ENCODE results near the gene STUM.

The STUM gene

DNA sequence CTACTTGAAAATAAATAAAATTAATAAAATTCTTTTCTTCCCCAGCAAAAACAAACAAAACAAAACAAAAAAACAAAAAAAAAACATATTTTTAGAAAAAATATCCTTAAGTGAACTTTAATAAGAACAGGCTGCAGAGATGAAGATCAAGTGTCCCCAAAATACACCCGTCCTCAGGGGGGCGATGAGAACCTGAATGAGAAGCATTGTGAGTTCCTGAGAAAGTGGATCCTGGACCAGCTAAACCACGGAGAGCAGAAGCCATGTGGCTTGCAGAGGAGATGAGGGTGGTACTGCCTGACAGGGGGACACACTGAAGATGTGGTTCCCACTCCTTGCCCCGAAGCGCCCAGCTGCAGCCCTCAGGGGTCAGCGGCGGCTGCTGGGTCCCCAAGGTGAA lies 101.2 kb downstream of the STUM start:
- Histone ChIP-seq H2AK5ac (ENCODE audit: low read depth, low read length) (no peak overlapping the region), H3K4me2 (ENCODE audit: insufficient read depth, low read length, poor library complexity, severe bottlenecking) (no peak overlapping the region), H3K36me3 (replicated peaks in 1 of 2; ENCODE audit: control insufficient read depth in 2 of 2, insufficient read depth in 2 of 2, low read length in 2 of 2) (peaks cover 12 to 21% of the 10 kb centered on the region in 2 donors), H3K27me3 (ENCODE audit: control insufficient read depth in 3 of 3, insufficient read depth in 3 of 3, low read depth in 1 of 3, low read length in 3 of 3) (peaks cover 0 to 3% (median 0%) of the 10 kb centered on the region in 3 experiments), H2BK5ac (ENCODE audit: low read length) (no peak overlapping the region), H3K9ac (ENCODE audit: low read depth, low read length, poor library complexity) (no peak overlapping the region), H3K14ac (ENCODE audit: low read length) (no peak overlapping the region), H3K18ac (ENCODE audit: low read length) (no peak overlapping the region), H3K79me1 (ENCODE audit: low read depth, low read length) (no peaks in the 10 kb centered on the region), H3K9me3 (replicated peaks in 1 of 2; ENCODE audit: control insufficient read depth in 2 of 2, insufficient read depth in 1 of 2, low read depth in 1 of 2, low read length in 2 of 2) (peaks cover 0 to 4% of the 10 kb centered on the region in 2 donors), H3K27ac (replicated peaks; ENCODE audit: low read length) (no peak overlapping the region), H2AFZ (ENCODE audit: low read length) (no peak overlapping the region), H2BK15ac (ENCODE audit: low read length) (no peak overlapping the region), H4K8ac (ENCODE audit: low read depth, low read length) (no peak overlapping the region), H4K91ac (ENCODE audit: low read depth, low read length, poor library complexity) (no peak overlapping the region), H2BK120ac (ENCODE audit: low read depth, low read length) (no peak overlapping the region), H3K23ac (ENCODE audit: low read depth, low read length, poor library complexity) (no peak overlapping the region), H3K4ac (ENCODE audit: low read length) (no peak overlapping the region), H2BK12ac (ENCODE audit: low read length) (no peak overlapping the region), H3K4me3 (ENCODE audit: low read length in 2 of 2) (no peak overlapping the region), H3K4me1 (ENCODE audit: control insufficient read depth in 2 of 2, insufficient read depth in 1 of 2, low read depth in 1 of 2, low read length in 2 of 2) (peaks cover 17 to 31% of the 10 kb centered on the region in 2 donors)
- DNase-seq (ENCODE audit: low spot score) = no peak
- no CpG with 5 or more reads among the region's 7 CpGs for WGBS, 2 donors (ENCODE audit: extremely low coverage in 2 of 2, insufficient read length in 2 of 2, insufficient replicate concordance in 1 of 2)

GRCh38 chr1:226650236-226650841 lies 101.8 kb downstream of the STUM start:
- H3K23ac ChIP-seq (ENCODE audit: low read depth, low read length, poor library complexity) = no peak overlapping the region
- H3K27ac ChIP-seq (replicated peaks; ENCODE audit: low read length) = no peak overlapping the region
- H3K4me1 ChIP-seq (ENCODE audit: control insufficient read depth in 2 of 2, insufficient read depth in 1 of 2, low read depth in 1 of 2, low read length in 2 of 2) = peaks cover 23 to 37% of the 10 kb centered on the region in 2 donors
- H3K79me1 ChIP-seq (ENCODE audit: low read depth, low read length) = no peaks in the 10 kb centered on the region
- H2BK120ac ChIP-seq (ENCODE audit: low read depth, low read length) = no peak overlapping the region
- peak overlapping the region; percentile 73 for H3K18ac ChIP-seq (ENCODE audit: low read length)
- peaks cover 0 to 4% of the 10 kb centered on the region in 2 donors for H3K9me3 ChIP-seq (replicated peaks in 1 of 2; ENCODE audit: control insufficient read depth in 2 of 2, insufficient read depth in 1 of 2, low read depth in 1 of 2, low read length in 2 of 2)
- peak overlapping the region; percentile 4 for H2BK5ac ChIP-seq (ENCODE audit: low read length)
- H4K8ac ChIP-seq (ENCODE audit: low read depth, low read length) = no peak overlapping the region
- no peak overlapping the region for H2AK5ac ChIP-seq (ENCODE audit: low read depth, low read length)
- WGBS, 2 donors (ENCODE audit: extremely low coverage in 2 of 2, insufficient read length in 2 of 2, insufficient replicate concordance in 1 of 2) = no CpG with 5 or more reads among the region's 11 CpGs
- H3K4ac ChIP-seq (ENCODE audit: low read length) = no peak overlapping the region
- peak overlapping the region; percentile 8 for H2AFZ ChIP-seq (ENCODE audit: low read length)
- no peak overlapping the region for H3K4me2 ChIP-seq (ENCODE audit: insufficient read depth, low read length, poor library complexity, severe bottlenecking)
- H3K14ac ChIP-seq (ENCODE audit: low read length) = no peak overlapping the region
- no peak overlapping the region for H4K91ac ChIP-seq (ENCODE audit: low read depth, low read length, poor library complexity)
- H2BK12ac ChIP-seq (ENCODE audit: low read length) = no peak overlapping the region
- peaks cover 12 to 21% of the 10 kb centered on the region in 2 donors for H3K36me3 ChIP-seq (replicated peaks in 1 of 2; ENCODE audit: control insufficient read depth in 2 of 2, insufficient read depth in 2 of 2, low read length in 2 of 2)
- peak overlapping the region; percentile 3 for H2BK15ac ChIP-seq (ENCODE audit: low read length)
- DNase-seq (ENCODE audit: low spot score) = no peak
- no peak overlapping the region for H3K9ac ChIP-seq (ENCODE audit: low read depth, low read length, poor library complexity)
- no peak overlapping the region for H3K4me3 ChIP-seq (ENCODE audit: low read length in 2 of 2)
- H3K27me3 ChIP-seq (ENCODE audit: control insufficient read depth in 3 of 3, insufficient read depth in 3 of 3, low read depth in 1 of 3, low read length in 3 of 3) = peaks cover 0 to 3% (median 0%) of the 10 kb centered on the region in 3 experiments

GRCh38 chr1:226651041-226651731 lies 102.6 kb downstream of the STUM start:
- Histone ChIP-seq H3K27me3 (ENCODE audit: control insufficient read depth in 3 of 3, insufficient read depth in 3 of 3, low read depth in 1 of 3, low read length in 3 of 3) (peaks cover 0 to 3% (median 0%) of the 10 kb centered on the region in 3 experiments), H2BK5ac (ENCODE audit: low read length) (peak overlapping the region; percentile 4), H2BK15ac (ENCODE audit: low read length) (peak overlapping the region; percentile 3), H3K4me2 (ENCODE audit: insufficient read depth, low read length, poor library complexity, severe bottlenecking) (no peak overlapping the region), H3K9me3 (replicated peaks in 1 of 2; ENCODE audit: control insufficient read depth in 2 of 2, insufficient read depth in 1 of 2, low read depth in 1 of 2, low read length in 2 of 2) (peaks cover 0 to 4% of the 10 kb centered on the region in 2 donors), H3K4me1 (ENCODE audit: control insufficient read depth in 2 of 2, insufficient read depth in 1 of 2, low read depth in 1 of 2, low read length in 2 of 2) (peaks cover 31 to 44% of the 10 kb centered on the region in 2 donors), H3K4ac (ENCODE audit: low read length) (no peak overlapping the region), H3K14ac (ENCODE audit: low read length) (no peak overlapping the region), H2AFZ (ENCODE audit: low read length) (no peak overlapping the region), H2BK120ac (ENCODE audit: low read depth, low read length) (no peak overlapping the region), H3K4me3 (ENCODE audit: low read length in 2 of 2) (no peak overlapping the region), H3K27ac (replicated peaks; ENCODE audit: low read length) (no peak overlapping the region), H3K36me3 (replicated peaks in 1 of 2; ENCODE audit: control insufficient read depth in 2 of 2, insufficient read depth in 2 of 2, low read length in 2 of 2) (peaks cover 12 to 21% of the 10 kb centered on the region in 2 donors), H4K8ac (ENCODE audit: low read depth, low read length) (no peak overlapping the region), H3K18ac (ENCODE audit: low read length) (peak overlapping the region; percentile 73), H4K91ac (ENCODE audit: low read depth, low read length, poor library complexity) (no peak overlapping the region), H3K9ac (ENCODE audit: low read depth, low read length, poor library complexity) (no peak overlapping the region), H3K79me1 (ENCODE audit: low read depth, low read length) (no peaks in the 10 kb centered on the region), H2AK5ac (ENCODE audit: low read depth, low read length) (peak overlapping the region; percentile 6), H3K23ac (ENCODE audit: low read depth, low read length, poor library complexity) (peak overlapping the region; percentile 11), H2BK12ac (ENCODE audit: low read length) (peak overlapping the region; percentile 14)
- no peak for DNase-seq (ENCODE audit: low spot score)
- WGBS, 2 donors (ENCODE audit: extremely low coverage in 2 of 2, insufficient read length in 2 of 2, insufficient replicate concordance in 1 of 2) = no CpG with 5 or more reads among the region's 12 CpGs

DNA sequence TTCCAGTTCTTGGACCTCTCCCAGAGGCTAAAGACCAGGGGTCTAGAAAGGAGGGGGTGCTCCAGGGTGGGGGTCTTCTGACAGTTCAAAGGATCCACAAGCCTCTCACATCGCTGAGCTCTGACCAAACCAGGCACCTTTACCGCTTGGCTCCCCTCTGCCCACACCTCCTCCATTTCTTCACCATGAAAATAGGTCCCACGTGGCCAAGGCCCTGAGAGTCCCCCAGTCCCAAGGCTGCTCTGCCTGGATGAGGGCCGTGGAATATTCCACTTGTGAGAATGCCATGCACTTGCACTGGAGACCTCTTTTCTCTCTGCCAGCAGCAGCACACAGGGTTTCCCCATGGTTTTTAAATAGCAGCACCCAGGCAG lies 103.2 kb downstream of the STUM start:
- Histone ChIP-seq H3K27me3 (ENCODE audit: control insufficient read depth in 3 of 3, insufficient read depth in 3 of 3, low read depth in 1 of 3, low read length in 3 of 3) (peaks cover 0 to 3% (median 0%) of the 10 kb centered on the region in 3 experiments), H2BK120ac (ENCODE audit: low read depth, low read length) (no peak overlapping the region), H3K27ac (replicated peaks; ENCODE audit: low read length) (no peak overlapping the region), H4K91ac (ENCODE audit: low read depth, low read length, poor library complexity) (no peak overlapping the region), H3K4me1 (ENCODE audit: control insufficient read depth in 2 of 2, insufficient read depth in 1 of 2, low read depth in 1 of 2, low read length in 2 of 2) (peaks cover 36 to 49% of the 10 kb centered on the region in 2 donors), H3K9ac (ENCODE audit: low read depth, low read length, poor library complexity) (no peak overlapping the region), H2BK5ac (ENCODE audit: low read length) (no peak overlapping the region), H3K4me3 (ENCODE audit: low read length in 2 of 2) (no peak overlapping the region), H4K8ac (ENCODE audit: low read depth, low read length) (no peak overlapping the region), H3K9me3 (replicated peaks in 1 of 2; ENCODE audit: control insufficient read depth in 2 of 2, insufficient read depth in 1 of 2, low read depth in 1 of 2, low read length in 2 of 2) (peaks cover 0 to 4% of the 10 kb centered on the region in 2 donors), H3K4me2 (ENCODE audit: insufficient read depth, low read length, poor library complexity, severe bottlenecking) (no peak overlapping the region), H3K79me1 (ENCODE audit: low read depth, low read length) (no peaks in the 10 kb centered on the region), H2AK5ac (ENCODE audit: low read depth, low read length) (no peak overlapping the region), H2AFZ (ENCODE audit: low read length) (no peak overlapping the region), H3K14ac (ENCODE audit: low read length) (no peak overlapping the region), H2BK15ac (ENCODE audit: low read length) (no peak overlapping the region), H3K4ac (ENCODE audit: low read length) (no peak overlapping the region), H2BK12ac (ENCODE audit: low read length) (no peak overlapping the region), H3K23ac (ENCODE audit: low read depth, low read length, poor library complexity) (no peak overlapping the region), H3K36me3 (replicated peaks in 1 of 2; ENCODE audit: control insufficient read depth in 2 of 2, insufficient read depth in 2 of 2, low read length in 2 of 2) (peaks cover 12 to 19% of the 10 kb centered on the region in 2 donors), H3K18ac (ENCODE audit: low read length) (no peak overlapping the region)
- DNase-seq (ENCODE audit: low spot score) = no peak
- no CpG with 5 or more reads among the region's 4 CpGs for WGBS, 2 donors (ENCODE audit: extremely low coverage in 2 of 2, insufficient read length in 2 of 2, insufficient replicate concordance in 1 of 2)

All from neuronal stem cell (in vitro differentiated cells).